ENCODE results near the gene MYO5C.
"Not testable (repeated sequence)": the region's sequence is repeated elsewhere in the genome, so short reads cannot be mapped to it uniquely, and the experiment has no call there.

MYO5C gene

DNA sequence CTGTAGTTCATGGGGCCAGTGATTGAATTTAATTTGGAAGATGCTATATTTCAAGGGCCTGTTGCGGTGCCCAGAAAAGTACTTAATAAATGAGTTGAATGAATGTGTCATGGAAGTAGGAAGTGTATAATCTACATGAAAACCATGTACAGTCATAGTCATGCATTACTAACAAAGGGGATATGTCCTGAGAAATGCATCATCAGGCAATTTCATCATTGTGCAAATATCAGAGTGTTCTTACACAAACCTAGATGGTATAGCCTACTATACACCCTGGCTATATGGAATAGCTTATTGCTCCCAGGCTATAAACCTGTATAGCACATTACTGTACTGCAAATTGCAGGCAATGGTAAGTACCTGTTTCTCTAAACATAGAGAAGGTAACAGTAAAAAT lies 10.7 kb upstream of the MYO5C start:
- no peak for DNase-seq (ENCODE audit: low spot score)

DNA sequence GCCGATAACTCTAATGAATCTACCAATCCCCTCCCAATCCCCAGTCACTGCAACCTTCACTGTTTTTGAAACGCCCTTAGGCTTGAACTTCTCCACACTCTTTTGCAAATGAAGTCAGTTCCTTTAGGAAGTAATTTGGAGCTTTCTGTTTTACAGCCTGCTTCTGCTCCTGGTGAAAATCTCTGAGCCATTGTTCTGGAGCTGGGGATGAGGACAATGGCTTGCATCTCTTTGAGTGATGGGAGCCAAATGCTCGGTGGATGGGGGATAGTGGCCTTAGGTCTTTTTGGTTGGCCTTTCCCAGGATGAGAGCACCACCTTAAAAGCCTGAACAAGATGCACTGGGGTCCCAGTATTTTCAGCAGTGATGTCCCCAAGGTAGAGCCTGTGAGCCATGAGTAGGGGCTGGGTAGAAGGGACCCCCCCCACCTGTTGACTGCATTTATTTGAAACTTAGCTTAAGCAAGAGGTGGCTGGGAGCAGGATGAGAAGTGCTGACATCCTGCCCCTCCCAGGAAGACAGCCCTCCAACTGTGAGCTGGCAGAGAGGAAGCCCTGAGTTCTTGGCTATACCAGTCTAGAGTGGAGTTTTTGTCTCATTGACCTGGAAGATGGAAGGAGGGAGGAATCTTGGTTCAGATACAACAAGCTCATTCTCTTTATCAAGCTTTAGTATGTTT lies 7.6 kb upstream of the MYO5C start:
- no peak for DNase-seq (ENCODE audit: low spot score)

DNA sequence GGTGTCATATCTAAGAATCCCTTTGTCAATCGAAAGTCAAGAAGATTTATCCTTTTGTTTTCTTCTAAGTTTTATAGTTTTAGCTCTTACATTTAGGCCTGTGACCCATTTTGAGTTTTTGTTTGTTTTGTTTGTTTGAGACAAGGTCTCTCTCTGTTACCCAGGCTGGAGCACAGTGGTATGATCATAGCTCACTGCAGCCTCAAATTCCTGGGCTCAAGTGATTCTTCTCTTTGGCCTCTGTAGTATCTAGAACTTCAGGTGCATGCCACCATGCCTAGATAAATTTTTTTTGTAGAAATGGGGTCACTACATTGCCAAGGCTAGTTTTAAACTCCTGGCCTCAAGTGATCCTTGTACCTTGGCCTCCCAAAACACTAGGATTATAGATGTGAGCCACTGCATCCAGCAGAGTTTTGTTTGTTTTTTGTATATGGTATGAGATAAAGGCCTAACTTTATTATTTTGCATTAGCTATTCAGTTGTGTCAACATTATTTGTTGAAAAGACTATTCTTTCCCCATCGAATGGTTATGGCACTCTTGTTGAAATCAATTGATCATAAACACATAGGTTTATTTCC lies 5.8 kb upstream of the MYO5C start:
- no peak for DNase-seq (ENCODE audit: low spot score)

- DNase-seq (ENCODE audit: low spot score): no peak
Measured at GRCh38 chr15:52294881-52295420, 653 bp downstream of the MYO5C start.

GRCh38 chr15:52292780-52293392 lies 2.7 kb downstream of the MYO5C start:
- DNase-seq (ENCODE audit: low spot score): no peak

DNA sequence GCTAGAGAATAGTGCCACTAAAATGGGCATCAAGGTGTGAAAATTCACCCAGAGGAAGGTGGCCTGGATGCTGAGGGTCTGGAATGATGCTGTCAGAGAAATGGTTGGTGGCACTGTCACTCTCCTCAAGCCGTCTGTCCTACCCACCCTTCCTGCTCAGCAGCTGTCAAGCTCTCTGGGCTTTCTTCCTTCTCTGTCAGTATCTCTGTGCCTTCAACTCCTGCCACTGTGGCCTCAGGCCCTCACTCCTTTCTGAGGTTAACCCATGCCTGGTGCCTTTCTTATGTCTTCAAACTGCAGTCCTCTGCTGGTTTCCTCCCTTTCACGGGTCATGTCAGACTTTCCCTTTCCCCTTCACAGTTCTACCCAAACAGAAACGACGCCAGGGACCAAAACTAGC lies 4.4 kb downstream of the MYO5C start:
- no peak for DNase-seq (ENCODE audit: low spot score)

DNA sequence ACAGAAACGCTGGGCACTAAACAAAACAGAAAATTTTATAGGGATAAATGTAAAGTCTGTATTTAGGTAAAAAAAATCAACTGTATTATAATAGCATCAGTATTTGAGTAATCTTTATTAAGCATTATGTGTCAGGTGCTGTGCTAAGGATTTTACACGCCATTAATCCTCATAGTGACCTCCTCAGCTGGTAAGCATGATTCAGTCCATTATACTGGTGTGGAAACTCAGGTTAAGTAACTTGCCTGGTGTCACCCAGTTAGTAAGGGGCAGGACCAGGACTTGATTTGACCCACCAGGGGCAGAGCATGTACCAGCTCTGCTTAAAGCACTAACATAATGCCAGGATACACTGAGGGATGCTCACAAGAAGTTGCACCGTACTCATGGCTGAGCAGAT lies 4.8 kb downstream of the MYO5C start:
- no peak for DNase-seq (ENCODE audit: low spot score)

DNA sequence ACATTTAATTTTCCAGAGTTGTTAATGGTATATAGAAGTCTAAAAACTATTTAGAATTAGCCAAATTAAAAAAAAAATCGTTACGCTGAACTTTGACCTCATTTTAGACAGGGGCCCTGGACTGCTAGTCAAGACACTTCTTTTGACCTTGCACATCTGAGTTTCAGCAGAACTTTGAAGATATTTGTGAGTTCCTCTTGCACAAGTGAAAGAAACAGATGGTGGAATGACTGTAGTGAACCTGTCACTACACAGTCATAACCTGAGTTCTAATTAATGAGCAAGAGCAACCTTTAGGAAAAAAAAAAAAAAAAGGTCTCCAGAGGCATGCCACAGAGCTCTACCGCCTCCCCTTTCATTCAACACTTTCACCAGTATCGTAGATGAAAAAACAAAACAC lies 5.3 kb downstream of the MYO5C start:
- no peak for DNase-seq (ENCODE audit: low spot score)

- DNase-seq (ENCODE audit: low spot score): no peak
Measured at GRCh38 chr15:52289629-52290081, 5.9 kb downstream of the MYO5C start.

DNA sequence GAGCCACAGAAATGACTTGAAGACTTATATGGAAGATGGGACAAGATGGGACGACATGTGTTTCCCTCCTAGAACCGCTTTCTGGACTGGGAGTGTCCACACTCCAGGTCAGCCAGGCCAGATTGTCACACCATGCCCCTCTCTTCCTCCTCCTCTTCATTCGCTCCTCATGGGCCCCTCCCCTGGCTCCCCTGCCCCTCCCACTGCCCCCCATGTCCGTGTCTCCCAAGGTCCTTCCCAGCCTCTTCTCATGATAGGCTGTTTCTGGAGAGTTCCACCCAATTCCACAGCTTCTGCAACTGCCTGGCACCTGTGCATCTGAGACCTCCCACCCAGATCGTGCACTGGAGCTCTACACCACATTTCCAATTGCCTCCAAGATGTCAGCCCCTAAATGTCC lies 6.6 kb downstream of the MYO5C start:
- DNase-seq (ENCODE audit: low spot score): no peak

DNA sequence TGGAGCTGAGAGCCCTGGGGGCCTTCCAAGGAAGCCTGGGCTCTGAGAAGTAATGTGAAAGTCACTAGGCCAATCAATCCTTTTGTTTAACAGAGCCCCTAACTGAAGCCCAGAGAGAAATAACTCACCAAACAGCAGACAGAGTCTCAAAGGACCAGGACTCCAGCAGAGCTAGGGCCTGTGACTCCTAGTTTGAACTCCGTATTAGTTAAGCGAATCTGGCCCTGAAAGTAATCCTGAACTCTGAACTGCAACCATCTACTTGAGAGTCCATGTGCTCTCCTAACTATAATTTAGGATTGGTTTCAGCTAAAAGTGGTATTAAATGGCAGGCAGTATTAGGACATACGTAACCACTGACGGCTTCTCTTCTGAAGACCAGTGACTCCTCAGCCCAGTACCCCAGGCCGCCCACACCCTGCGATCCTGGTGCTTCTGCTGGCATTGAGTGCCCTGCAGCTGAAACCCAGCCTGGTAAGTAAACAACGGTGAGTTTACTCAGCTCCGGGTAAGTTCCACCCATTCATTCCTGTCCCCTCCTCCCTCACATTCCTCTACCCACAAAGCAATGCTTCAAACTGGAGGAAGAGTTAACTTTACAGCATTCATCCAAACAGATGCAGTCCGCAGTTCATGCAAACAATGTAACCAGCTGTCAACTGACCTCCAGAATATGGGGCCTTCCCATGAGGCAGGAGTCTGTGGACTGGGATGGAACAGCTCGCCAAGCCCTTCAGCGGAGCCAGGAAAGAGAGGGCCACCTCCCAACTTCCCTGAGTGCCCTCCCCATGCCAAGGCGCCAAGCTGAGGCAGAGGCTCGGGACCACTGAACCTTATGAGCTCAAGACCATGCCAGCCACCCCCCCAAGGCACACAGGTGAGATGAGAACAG lies 7.3 kb downstream of the MYO5C start:
- DNase-seq (ENCODE audit: low spot score): no peak

DNA sequence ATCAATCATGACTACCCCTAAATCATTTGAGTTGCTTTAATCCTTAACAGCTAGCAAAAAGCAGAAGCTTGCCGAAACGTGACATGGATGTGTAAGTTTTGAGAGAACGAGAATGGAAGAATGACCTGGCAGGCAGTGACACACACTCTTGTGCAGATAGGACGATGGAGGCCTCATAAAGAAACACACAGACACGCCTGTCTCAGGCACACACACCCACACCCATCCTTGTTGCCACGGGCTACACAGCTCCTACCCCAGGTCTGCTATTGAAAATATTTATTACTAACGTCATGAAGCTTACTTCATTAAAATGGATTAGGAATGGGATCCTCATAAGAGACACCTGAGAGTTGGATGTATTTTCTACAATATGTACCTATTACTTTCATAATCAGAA lies 8.5 kb downstream of the MYO5C start:
- DNase-seq (ENCODE audit: low spot score): no peak

- not testable (repeated sequence) for DNase-seq (ENCODE audit: low spot score)
Measured at GRCh38 chr15:52285941-52286340, 9.7 kb downstream of the MYO5C start.

DNA sequence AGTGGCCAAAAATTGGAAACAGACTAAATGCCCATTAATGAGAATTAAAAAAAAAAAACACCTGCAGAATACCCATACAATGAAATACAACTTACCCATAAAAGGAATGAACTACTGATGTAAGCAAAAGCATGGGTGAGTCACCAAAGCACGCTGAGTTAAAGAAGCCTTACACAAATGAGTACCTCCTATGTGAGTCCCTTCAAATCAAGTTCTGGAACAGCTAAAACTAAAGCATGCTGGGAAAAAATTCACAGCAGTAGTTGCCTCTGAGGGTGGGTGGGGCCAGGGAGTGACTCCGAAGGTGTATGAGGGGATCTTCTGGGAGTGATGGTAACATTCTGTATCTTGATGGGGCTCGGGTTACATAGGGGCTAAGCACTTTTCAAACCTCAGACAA lies 11.4 kb downstream of the MYO5C start:
- DNase-seq (ENCODE audit: low spot score): no peak

DNA sequence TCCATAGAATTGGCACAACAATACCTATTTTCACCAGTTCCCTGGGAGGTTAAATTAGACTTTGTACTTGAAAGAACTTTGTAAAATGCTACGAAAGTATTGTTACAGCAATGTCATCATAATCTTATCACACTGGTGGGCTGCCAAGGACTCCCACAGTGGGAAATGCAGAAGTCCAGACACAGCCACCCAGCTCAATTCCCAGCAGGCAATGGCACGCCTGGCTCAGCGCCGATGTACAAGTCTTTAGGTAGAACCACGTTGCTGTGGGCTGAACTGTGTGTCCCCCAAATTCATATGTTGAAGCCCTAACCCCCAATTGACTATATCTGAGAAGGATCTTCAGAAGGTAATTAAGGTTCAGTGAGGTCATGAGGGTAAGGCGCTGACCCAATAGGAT lies 12.3 kb downstream of the MYO5C start:
- DNase-seq (ENCODE audit: low spot score): no peak

GRCh38 chr15:52282418-52282817 lies 13.2 kb downstream of the MYO5C start:
- DNase-seq (ENCODE audit: low spot score): no peak

DNA sequence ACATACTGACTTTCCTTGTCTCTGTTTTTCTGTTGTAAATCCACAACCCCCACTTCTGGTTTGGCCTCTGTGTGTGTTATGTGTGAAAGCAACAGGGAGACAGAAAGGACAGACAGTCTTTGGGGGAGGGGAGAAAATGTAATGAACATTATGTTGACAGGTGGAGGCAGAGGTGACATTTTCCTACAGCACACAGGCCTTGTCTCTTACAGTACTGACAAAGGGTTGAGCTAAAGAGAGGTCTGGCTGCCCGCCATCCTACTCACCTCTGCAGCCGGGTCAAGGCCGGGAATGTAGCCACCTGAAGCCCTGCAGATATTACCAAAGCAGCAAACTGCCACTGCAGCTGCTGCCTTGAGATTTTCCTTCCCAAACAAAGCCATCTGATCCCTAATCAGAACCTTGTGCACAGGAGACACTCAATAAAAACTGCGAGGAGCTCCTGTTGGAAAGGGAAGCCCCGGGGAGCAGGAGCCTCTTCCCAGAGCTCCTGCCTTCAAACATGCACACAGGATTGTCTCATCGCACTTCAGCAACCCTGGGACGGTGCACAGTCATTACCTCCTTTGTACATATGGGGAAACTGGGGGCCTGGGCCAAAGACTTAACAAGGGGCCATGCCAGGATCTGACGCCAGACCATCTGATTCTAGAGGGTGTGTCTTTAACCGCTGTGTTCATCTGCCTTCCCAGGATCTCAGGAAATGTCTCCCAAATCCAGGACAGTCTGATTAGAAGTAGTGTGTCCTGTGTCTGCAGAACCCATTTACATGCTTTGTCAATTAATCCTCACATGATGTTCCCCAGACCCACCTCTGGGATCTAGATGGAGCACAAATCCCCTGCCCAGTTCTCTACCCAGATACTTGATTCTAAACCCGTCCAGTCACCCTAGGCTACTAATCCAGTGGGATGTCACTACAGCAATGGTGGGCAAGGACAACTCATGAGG lies 14.2 kb downstream of the MYO5C start:
- DNase-seq (ENCODE audit: low spot score): no peak

GRCh38 chr15:52280326-52281084 lies 15.1 kb downstream of the MYO5C start:
- no peak for DNase-seq (ENCODE audit: low spot score)

DNA sequence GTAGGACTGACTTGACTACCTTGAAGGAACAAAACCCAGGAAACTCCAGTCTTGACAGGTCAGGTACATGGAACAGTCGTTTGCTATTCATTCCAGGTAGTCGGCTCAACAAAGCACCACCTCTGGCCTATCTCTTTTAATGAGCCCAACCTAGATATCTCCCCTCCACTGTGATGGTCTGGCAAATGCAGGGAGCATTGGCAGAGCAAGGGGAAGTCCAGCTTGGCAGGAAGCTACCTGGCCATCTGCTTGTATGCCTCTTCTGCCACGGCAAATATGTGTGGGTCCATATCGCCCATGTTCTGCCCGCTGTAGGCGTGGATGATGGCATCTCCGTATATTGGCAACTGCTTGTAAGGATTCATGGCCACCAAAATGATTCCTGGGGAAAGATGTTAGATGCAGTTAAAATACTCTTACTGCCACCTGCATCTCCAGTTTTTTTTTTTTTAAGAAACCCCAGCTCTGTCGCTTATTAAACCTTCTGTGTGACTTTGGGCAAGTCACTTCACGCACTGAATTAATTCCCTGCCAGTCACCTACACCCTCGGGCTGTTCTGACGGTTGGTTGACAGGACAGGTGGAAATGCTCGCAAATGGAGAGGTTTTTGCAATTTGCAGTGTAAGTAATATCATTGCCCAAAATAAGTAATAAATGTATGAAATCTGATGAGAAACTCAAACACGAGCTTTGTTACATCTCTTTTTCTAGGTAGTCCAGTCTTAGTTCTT lies 16.8 kb downstream of the MYO5C start:
- no peak for DNase-seq (ENCODE audit: low spot score)

DNA sequence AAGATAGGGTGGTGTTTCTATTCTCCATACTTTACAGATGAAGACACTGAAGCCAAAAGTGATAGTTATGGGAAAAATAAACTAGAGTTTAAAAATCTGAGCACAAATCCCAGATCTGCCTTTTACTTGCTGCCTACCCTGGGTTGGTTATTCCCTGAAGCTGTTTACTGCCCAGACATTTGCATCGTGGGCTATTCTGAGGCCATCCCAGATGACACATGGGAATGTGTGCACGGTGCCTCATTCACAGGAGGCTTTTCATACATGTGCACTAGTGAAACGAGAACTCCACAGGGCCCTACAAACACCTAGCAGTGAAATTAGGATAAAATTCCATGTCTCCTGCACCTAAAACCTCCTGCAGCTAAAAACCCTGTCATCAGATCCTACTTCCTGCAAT lies 17.5 kb downstream of the MYO5C start:
- no peak for DNase-seq (ENCODE audit: low spot score)
